ENCODE data around the gene MAML2.

MAML2 gene

DNA sequence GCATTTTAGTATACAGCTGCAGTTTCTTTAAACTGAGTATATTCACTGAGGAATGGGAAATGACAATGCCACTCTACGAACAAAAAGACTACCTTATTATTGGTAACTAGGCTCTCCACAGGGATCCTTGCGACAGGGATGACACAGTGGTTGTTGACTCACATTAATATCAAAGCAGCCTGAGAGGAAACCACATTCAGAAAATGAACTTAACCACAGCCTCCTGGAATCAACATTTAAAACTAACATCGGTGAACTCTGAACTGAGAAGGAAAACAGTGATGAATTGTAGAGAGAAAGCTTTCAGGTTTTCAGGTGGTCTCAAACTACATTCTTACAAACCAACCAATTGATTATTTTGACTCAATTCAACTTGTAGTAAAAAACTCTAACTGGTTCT, 328.8 kb downstream of the MAML2 start:
- H3K27ac ChIP-seq, result peak overlapping the region in 1 of 2 donors; percentile 83
- H3K4me3 ChIP-seq, result no peak overlapping the region
- TF ChIP-seq, protein P1, sequence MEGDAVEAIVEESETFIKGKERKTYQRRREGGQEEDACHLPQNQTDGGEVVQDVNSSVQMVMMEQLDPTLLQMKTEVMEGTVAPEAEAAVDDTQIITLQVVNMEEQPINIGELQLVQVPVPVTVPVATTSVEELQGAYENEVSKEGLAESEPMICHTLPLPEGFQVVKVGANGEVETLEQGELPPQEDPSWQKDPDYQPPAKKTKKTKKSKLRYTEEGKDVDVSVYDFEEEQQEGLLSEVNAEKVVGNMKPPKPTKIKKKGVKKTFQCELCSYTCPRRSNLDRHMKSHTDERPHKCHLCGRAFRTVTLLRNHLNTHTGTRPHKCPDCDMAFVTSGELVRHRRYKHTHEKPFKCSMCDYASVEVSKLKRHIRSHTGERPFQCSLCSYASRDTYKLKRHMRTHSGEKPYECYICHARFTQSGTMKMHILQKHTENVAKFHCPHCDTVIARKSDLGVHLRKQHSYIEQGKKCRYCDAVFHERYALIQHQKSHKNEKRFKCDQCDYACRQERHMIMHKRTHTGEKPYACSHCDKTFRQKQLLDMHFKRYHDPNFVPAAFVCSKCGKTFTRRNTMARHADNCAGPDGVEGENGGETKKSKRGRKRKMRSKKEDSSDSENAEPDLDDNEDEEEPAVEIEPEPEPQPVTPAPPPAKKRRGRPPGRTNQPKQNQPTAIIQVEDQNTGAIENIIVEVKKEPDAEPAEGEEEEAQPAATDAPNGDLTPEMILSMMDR (IDR thresholded peaks at IDR 0.05), result no peak
- no peak for DNase-seq (ENCODE audit: low spot score)

- Histone ChIP-seq H3K27ac (peak overlapping the region in 1 of 2 donors; percentile 83), H3K4me3 (no peak overlapping the region)
- TF ChIP-seq, protein P1 (IDR thresholded peaks at IDR 0.05), result no peak
- no peak for DNase-seq (ENCODE audit: low spot score)
These were observed 329.4 kb downstream of the MAML2 start for GRCh38 chr11:96013461-96014213.

- no peak for DNase-seq (ENCODE audit: low spot score)
- Histone ChIP-seq H3K27ac (peak overlapping the region; percentile 33 to 83), H3K4me3 (peak overlapping the region; percentile 60)
- TF ChIP-seq, protein P1 (IDR thresholded peaks at IDR 0.05), result peak; percentile 38
These were observed 330.7 kb downstream of the MAML2 start for GRCh38 chr11:96012086-96012824.

- TF ChIP-seq, protein P1 (IDR thresholded peaks at IDR 0.05), result no peak
- no peak overlapping the region for H3K4me3 ChIP-seq
- H3K27ac ChIP-seq, result no peak overlapping the region
- DNase-seq (ENCODE audit: low spot score), result no peak
These were observed 332.3 kb downstream of the MAML2 start for GRCh38 chr11:96010683-96011082.

DNA sequence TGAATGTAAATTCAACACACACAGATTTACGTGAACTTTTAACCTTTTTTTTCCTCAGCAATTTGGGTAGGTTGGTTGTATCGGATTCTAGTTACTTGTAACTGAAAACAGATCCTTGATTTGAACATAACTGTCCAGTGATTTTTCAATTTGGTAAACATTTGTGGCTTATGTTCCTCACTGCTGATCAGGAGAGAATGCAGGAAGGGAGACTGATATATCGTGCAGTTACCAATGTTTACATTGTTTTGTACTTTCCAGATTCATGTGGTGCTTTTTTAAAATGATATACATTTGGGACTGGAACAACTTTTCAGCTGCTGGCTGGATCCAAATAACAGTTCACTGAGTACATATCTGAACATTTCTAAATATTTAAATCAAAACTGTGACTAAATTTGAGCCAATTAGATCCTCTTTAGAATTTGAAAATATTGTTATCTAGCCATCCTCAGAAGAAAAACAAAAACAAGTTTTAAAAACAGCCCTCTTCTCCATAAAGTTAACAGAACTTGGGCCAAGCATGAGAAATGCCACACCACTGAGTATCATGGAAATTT, 334.8 kb downstream of the MAML2 start:
- H3K4me3 ChIP-seq, result no peak overlapping the region
- DNase-seq (ENCODE audit: low spot score), result no peak
- peak overlapping the region in 1 of 2 donors; percentile 29 for H3K27ac ChIP-seq
- TF ChIP-seq, protein P1 (IDR thresholded peaks at IDR 0.05), result no peak

DNA sequence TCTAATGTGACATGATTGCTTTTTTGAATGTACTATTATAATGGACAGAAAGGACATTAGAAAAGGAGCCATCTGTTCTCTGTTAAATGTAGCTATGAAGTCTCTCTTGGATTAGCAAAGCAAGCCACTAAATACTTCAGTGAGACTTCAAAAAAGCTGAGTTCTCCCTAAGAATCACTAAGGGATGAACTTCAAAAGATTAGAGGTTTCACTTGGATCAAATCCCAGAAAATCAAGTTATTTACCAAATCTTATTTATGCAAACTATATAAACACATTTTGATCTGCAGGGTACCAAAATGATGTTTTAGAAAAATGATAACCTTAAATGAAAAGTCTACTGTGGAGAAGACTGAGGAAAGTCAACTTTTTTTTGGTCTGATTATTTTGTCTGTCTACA, 337.0 kb downstream of the MAML2 start:
- Histone ChIP-seq H3K27ac (no peak overlapping the region), H3K4me3 (no peak overlapping the region)
- TF ChIP-seq, protein P1 (IDR thresholded peaks at IDR 0.05), result no peak
- DNase-seq (ENCODE audit: low spot score), result no peak

All from coronary artery (tissue), 2 donors.